Activated CD8-positive, alpha-beta memory T cell treated with anti-CD3 and anti-CD28 coated beads for 1 hour (primary cell): ENCODE data around the gene AACS.

Experiments used
- DNase-seq, 2 donors: peaks; one replicate each; pipeline ENCODE4 v3.0.0-alpha.2; 2020; ENCODE audit warnings: low read depth in 1 of 2; ENCODE audit errors: extremely low read depth in 1 of 2

The AACS gene

DNA sequence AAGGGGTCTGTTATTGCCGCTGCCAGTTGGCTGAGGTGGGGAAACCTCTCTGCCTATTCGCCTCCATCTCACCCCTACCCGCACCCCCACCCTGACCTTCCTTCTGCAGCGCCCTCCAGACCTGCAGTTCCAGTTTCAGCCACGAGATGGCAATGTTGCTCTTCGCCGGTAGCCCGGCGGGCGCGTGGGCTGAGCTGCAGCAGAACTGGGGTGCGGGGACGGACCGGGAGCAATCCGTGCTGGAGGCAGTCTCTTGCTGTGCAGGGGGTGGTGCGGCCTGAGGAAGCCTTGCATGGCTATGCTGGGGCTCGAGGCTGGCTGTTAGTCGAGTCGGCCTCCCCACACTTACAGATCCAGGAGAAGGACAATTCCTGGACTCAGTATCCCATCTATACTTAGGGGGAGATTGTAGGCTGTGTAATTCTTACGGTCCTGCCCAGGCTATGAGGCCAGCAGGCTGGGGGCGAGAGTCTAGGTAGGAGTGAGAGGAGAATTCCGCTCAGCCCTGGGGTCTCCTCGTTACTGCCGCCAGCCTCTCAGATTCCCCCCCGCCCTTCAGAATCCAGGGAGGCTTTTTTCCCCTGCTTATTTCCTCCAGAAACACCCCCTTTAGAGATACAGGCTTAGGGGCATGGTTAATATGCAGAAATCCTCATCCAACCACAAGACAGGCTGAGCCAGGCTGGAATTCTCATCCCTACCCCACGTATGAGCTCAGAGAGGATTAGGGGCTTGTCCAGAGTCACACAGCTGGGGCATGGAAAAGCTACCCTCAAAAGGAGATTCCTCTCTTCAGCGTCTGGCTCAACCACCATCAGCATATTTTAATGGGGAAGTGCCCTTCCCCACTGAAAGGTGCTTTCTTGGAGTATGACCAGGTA is 118.2 kb downstream of the AACS start:
- DNase-seq = peak; percentile 27 to 71

DNA sequence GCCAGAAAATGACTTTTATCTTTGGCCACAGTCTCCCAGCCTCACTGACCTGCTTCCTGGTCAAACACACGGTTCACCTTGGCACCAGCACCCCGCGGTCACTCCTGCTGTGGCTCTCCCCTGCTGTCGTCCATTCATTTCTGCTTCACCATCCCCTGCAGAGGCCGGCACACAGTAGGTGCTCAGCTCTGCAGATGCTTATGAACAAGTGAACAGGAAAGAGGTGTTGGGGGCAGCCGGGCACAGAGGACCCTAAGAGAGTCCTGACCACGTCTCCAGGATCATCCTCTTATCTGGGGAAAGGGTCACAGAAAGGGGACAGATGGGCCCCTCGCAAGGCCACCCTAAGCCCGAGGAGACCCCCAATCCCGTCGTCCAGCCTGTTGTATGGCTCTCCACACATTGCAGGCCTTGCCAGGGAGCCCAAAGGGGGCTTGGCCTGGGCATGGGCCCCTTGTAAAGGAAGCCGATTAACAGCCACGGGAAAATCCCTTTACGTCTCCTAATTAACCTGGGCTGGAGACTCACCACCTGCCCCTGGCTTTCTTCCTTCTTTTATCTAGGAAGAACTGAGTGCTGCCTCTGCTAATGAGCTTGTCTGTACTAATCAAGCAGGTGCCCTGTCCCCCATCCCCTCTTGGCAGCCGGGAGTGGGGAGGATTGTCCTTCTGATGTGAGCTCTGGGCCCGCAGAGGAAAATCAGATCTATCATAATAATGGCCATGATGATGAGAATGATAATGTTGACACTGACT is 119.2 kb downstream of the AACS start:
- no peak for DNase-seq

DNA sequence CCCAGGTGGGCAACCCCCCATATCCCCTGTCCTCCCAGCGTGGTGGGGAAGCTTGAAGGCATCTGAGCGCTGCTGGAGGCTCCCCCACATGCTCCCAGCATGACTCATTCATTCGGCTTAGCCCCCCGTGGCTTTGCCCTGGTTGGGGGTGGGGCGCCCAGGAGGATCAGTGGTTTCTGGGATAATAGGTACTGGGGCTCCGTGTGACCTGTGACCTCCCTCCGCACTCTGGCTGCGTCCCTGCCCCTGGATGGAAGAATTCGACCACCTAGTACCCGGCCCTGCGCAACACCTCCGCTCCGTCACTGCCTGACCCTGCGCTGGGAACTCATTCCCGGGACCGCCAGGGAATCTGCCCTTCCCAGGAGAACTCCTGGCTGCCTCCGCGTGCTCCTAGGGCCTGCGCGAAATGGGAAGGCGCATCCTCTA is 120.1 kb downstream of the AACS start:
- DNase-seq = no peak

DNA sequence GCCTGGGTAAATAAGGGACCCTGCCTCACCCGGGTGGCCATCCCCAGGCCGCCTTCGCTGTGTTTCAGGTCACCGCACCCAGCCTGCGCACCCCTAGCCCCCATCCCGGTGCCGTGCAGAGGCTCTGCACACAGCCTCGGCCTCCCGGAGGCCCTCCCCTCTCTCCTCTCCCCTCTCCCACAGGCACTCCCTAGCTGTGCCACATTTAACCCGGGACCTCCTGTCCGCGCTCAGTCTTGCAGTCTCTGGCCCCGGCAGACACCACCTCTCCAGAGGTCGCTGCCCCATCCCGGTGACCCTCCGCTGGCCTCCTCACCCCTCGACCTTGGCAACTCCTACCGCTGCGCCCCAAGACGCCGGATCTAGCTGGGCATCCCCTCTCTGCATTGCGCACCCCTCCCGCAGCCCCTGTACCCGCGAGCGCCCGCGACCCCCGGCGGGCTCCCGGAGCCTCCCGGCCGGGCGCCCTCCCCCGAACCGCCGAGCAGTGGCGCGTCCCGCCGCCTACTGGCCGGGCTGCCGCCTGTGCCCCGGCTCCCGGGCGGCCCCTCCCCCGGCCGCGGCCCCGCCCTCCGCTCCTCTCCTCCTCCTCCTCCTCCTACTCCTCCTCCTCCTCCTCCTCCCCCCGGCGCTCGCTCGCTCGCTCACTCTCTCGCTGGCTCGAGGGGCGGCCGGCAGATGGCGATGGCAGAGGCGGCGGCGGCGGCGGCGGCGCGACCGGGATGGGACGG is 120.7 kb downstream of the AACS start, which contains the start of gene TMEM132B:
TMEM132B (plus strand) TSS at position 647 of the 731 bp plus-strand sequence.
- DNase-seq = no peak

DNA sequence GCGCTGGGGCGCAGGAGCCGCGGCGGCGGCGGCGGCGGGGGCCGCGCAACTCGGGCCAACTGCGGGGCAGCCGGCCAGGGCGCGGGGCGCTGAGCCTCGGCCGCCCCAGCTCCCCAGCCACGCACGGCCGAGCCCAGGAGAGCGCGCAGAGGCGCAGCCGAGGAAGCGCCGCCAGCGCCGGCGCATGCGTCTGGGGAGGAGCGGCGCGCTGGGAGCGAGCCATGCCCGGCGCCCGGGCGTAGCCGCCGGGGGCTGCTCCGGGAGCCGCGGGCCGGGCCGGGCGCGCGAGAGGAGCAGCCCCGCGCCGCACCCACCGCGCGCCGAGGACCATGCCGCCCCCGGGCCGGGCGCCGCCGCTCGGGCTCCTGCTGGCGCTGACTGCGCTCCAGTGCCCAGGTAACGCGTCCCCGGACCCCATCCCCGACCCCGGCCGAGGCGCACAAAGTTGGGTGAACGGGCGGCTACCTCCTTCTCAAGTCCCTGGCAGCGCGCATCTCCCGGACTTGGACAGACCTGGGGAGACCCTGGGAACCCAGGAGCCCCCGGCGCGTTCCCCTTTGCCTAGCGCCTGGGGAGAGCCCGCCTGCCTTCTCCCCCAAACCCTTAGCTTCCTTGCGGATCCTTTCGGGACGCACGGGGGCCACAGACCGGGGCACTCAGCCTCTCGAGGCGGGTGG is 121.4 kb downstream of the AACS start:
- no peak for DNase-seq

DNA sequence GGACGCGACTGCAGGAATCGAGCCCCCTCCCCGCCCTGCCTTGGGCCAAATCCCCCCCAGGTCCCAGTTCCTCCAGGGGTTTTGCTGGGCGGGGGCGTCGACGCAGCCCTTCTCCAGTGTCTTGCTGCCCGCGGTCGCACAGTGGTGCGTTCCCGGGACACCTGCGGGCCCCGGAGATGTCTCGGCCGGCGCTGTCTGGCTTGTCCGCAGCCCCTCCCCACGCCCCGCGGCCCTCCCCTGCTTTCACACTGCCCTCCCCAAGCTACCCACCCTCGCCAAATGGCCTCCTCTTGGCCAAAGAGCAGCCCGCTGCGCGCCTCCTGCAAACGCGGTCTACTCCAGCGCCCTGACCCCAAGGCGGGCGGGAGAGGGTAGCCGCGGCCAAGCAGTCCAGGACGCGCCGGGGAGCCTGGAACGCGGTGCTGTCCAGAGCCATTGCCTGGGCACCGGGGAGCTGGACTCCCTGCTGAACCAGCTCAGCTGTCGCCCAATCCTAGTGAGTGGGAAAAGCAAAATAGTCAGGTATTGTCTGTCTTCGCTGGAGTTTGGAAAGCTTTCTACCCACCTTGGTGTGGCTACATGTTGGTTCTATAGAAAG is 122.0 kb downstream of the AACS start:
- no peak for DNase-seq

DNA sequence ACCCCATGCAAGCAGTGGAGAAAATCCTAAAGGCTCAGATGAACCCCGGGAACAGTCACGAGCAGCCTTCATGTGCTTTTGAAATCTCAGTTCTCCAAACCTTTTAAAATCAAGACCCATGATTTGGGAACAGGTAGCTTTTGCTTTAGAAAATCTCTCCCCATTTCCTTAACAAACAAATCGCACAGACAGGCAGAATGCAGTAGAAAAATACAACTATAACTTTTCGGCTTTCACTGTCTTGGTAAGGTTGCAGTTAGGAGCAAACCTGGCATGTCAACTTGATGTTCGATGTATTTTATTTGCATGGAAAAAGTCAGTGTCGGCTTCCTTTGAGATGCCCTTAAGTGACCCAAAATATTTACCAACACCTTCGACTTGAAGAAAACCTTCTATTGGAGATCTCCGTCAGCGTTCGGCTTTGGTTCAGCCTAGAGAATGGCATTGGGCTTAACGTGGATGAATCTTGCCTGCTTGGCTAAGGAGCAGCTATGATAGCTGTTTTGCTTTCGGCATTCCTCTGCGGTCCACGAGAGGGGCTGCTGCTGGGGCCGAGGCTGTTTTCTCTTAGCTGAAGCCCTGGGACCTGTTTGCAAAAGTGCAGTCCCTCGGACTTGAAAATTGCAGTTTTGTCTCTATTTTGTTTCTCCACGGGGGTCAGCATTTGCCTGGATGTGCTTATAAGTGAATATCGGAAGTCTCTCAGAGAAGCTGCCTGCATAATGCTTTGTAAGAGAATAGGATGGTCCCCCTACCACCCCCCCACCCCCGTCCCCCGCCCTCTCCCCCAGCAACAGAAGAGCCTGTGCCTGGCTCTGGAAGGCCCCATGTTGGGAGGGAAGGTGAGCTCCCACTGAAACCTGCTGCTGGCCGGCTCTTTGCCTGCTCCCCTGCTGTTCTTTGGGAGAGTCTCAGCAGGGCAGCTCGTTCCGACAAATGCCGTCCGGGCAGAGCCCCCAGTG is 122.8 kb downstream of the AACS start:
- no peak for DNase-seq

DNA sequence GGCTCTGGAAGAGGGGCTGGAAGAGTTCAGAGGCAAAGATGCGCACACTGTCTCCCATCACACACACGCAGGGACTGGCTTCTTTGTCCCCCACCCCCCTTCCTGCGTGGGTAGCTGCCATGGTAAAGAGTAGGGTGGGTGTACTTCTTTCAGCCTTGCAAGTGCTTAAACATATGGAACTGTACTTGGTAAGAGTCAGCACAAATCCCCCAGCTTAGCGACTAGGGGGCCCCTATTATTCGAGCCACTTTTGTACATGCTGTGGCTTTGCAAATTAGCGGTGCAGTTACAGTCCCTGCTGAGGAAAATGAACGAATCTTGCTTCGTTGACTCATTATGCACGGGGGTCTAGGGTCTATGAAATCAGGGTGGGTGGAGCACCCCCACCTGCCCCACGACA is 123.8 kb downstream of the AACS start:
- DNase-seq = no peak

DNA sequence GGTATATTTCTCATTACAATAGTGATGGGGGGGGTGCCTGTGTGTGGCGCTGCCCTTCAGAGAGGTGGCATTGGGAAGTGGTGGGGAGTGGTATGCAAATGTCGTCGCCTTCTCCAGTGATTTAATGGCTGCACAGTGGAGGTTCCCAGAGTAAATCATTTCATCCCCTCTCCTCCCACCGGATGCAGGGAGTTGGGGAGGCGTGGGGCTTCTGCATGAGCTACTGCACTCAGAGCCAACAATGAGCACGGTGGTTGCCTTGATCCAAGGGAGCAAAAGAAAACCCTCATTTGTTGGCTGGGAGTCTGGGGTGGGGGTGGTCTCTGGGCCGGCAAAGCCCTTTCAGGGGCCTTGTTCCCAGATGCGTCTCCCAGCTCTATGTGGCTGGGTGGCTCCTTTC is 124.3 kb downstream of the AACS start:
- DNase-seq = no peak

DNA sequence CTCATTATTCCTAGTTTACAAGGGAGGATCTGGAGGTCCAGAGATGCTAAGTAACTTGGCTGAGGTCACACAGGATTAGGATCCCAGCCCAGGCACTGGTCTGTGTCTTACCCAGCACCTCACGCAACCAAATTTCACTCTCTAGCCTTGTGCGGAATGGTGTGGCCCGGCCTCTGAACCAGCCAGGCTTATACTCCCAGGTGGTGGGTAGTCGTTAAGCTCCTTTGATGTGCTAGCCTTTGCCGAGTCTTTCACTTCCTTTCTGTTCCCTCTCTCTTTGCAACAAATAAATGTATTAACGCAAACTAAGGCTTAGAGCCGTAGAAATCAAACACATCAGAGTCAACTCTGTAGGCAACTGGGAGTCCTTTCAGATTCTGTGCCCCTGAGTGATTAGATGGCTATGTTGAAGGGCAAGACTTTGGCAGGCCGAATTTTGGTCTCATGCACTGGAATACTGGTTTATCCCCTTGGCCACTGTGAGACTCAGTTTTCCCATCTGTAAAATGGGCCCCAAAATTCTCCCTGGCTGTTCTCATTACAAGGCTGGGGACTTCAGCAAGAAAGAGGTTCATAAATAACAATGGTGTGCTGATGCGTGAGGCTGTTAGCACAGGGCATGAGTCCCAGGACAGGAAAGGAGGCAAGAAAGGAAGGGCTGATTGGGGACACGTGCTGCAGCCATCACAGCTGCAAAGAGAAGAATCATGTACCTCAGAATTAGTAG is 126.3 kb downstream of the AACS start:
- no peak for DNase-seq

DNA sequence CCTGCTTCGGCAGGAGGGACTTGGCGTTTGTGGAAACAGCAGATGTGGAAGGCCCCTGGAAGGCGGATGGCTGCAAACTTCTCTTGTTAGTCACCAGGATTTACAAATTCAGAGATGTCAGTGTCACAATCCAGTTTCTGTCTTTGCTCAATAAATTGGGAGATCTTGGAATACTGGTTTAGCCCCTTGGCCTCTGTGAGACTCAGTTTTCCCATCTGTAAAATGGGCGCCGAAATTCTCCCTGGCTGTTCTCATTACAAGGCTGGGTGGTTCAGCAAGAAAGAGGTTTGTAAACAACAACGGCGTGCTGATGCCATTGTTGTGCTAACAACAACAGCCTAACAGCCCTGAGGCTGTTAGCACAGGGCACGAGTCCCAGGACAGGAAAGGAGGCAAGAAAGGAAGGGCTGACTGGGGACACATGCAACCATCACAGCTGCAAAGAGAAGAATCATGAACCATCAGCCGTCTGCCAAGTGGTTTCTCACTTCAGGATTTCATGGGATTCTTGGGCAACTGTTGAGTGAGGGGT is 127.5 kb downstream of the AACS start:
- DNase-seq = no peak
